KOPT-K1 (cell line): ENCODE results near the gene PPP2R1A.

Experiments used
- H3K27ac ChIP-seq: fragments of 200-600 bp; sonication (generic); 2 replicates; pipeline ENCODE4 v1.5.1; 2016; ENCODE audit warnings: antibody characterized with exemption, mild to moderate bottlenecking, low read depth, low read length; ENCODE audit not compliant: poor library complexity, severe bottlenecking
- H3K36me3 ChIP-seq: fragments of 200-600 bp; sonication (generic); 2 replicates; pipeline ENCODE4 v1.5.1; 2017; ENCODE audit warnings: antibody characterized with exemption, mild to moderate bottlenecking, low read length, moderate library complexity; ENCODE audit not compliant: insufficient read depth
- H3K9me3 ChIP-seq: fragments of 200-600 bp; sonication (generic); 2 replicates; pipeline ENCODE4 v1.5.1; 2017; ENCODE audit warnings: antibody characterized with exemption, low read length, mild to moderate bottlenecking; ENCODE audit not compliant: insufficient read depth, poor library complexity, severe bottlenecking

PPP2R1A gene

DNA sequence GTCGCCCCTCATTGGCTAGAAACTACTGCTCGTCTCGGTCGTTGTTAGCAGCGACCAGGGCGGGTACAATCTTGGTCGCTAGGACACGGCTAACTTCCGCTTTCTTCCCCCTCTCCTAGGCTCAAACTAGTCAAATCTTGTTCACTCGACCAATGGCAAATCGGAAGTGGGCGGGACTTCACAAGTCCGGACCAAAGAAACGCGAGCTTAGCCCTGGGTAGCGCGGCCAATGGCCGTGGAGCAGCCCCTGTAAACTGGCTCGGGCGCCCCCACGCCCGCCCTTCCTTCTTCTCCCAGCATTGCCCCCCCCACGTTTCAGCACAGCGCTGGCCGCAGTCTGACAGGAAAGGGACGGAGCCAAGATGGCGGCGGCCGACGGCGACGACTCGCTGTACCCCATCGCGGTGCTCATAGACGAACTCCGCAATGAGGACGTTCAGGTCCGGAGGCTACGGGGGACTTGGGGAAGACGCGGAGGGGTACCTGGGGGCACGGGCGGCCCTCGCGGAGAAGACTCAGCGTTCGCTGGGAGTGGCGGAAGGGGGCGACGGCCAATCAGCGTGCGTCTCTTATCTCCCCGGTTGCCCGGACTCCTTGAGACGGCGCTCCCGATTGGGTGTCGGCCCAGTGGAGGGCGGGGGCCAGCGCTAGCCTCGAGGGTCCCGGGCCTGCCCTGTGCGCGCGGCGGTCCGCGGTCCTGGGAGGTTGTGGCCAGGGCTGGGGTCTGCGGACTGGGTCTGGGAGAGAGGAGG lies at the start of gene PPP2R1A:
PPP2R1A (plus strand) TSS at position 318 of the 752 bp plus-strand sequence; CDS start at position 363, 45 bp downstream.
- no peaks in the 10 kb centered on the region for H3K9me3 ChIP-seq
- H3K27ac ChIP-seq = peak within 1 kb of the TSS; percentile 89
- H3K36me3 ChIP-seq = peaks cover 34% of the 10 kb centered on the region

DNA sequence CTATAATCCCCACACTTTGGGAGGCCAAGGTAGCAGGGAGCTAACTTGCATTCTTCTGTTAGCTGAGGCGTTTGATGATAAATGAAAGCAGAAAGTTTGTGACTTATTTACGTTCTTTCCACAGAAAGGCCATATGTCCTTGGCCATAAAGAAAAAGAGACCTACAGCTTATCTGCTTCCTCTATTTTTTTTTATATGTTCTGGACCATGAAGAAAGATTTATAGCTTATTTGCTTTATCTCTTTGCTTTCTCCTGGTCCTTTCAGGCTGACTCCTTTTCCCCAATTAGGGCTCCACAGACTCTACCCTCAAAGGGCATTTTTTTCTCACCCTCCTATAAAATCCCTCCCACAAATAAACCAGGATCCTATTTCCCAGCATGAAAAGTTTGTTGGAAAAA lies 48.6 kb upstream of the PPP2R1A start:
- peaks cover 29% of the 10 kb centered on the region for H3K9me3 ChIP-seq

DNA sequence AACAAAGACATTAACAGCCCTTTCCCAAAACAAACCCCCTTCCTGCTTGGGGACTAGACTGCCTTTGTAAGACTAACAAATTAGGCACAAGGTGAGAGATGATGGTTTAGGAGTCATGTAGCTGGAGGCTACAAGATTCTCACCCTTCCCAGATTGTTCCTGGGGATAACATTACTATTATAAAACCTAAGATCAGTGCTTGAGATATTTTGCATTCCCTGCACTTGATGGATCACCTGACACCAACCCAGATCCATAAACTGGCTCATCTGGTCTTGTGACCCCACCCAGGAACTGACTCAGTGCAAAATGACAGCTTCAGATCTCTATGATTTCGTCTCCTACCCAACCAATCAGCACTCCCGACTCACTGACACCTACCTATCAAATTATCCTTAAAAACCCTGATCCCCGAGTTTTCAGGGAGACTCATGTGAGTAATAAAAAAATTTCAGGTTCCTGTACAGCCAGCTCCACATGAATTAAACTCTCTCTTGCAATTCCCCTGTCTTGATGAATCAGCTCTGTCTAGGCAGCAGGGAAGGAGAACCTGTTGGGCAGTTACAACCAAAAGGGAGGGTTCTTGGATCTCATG lies 47.8 kb upstream of the PPP2R1A start:
- no peaks in the 10 kb centered on the region for H3K36me3 ChIP-seq
- no peak overlapping the region for H3K27ac ChIP-seq
- peaks cover 32% of the 10 kb centered on the region for H3K9me3 ChIP-seq

More for the DNA sequence above, 48.6 kb upstream of the PPP2R1A start:
- H3K36me3 ChIP-seq = peaks cover 6% of the 10 kb centered on the region; the same call in 1 of the 2 replicates
- no peak overlapping the region for H3K27ac ChIP-seq

DNA sequence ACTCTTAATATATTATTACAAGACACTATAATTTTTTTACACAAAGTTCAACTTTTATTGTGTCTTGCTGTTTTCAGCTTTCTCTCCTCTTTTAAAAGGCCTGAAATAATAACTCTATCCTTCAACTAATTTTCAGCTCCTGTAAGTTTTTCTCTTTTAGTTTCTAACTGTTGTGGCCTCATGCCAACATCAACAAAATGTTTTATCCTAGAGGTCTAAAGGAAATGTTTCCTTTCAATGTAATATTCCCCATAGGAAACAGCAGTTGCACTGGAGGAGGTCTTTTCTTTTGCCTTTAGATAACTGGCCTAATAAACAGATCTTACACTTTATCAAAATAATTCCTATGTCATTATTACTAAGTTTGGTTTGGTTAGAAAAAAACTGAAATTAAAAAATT lies 41.6 kb upstream of the PPP2R1A start:
- Histone ChIP-seq H3K36me3 (peaks cover 12% of the 10 kb centered on the region; the same call in 1 of the 2 replicates), H3K27ac (no peak overlapping the region), H3K9me3 (peaks cover 70% of the 10 kb centered on the region)

DNA sequence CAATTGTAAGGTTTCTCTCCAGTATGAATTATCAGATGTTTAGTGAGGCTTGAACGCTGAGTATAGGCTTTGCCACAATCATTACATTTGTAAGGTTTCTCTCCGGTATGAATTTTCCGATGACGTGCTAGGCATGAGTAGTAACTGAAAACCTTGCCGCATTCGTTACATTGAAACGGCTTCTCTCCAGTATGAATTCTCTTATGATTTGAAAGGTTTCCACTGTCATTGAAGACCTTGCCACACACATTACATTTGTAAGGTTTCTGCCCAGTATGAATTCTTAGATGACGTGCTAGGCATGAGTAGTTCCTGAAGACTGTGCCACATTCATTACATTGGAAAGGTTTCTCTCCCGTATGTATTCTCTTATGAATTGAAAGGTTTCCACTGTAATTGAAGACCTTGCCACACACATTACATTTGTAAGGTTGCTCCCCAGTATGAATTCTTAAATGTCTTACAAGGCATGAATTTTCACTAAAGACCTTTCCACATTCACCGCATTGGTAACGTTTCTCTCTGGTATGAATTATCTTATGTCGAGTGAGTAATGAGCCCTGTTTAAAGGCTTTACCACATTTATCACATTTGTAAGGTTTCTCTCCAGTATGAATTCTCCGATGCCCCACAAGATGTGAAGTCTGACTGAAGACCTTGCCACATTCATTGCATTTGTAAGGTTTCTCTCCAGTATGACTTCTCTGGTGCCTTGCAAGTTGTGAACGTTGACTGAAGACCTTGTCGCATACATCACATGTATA lies 34.1 kb upstream of the PPP2R1A start:
- Histone ChIP-seq H3K36me3 (peaks cover 80% of the 10 kb centered on the region), H3K27ac (no peak overlapping the region), H3K9me3 (peaks cover 99% of the 10 kb centered on the region)

DNA sequence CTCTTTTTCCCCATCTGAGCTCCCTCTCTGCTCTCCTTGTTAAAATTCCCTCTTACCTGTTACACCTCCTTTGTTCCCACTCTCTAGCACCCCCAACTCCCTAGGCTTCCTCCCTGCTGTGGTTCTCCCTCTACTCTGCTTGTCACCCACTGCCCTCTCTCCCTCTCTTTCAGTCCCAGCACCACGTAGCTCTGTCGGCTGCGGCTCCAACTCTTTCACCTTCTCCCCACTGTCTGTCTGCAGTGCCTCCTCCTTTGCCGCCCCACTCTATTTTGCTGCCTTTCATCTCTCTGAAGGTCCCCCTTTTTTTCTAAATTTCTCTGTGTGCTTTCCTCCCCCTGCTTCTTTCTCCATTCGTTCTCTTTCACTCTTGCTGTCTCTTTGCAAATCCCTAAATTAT lies 19.5 kb upstream of the PPP2R1A start:
- H3K9me3 ChIP-seq = peaks cover 11% of the 10 kb centered on the region
- peaks cover 42% of the 10 kb centered on the region for H3K36me3 ChIP-seq
- H3K27ac ChIP-seq = no peak overlapping the region

DNA sequence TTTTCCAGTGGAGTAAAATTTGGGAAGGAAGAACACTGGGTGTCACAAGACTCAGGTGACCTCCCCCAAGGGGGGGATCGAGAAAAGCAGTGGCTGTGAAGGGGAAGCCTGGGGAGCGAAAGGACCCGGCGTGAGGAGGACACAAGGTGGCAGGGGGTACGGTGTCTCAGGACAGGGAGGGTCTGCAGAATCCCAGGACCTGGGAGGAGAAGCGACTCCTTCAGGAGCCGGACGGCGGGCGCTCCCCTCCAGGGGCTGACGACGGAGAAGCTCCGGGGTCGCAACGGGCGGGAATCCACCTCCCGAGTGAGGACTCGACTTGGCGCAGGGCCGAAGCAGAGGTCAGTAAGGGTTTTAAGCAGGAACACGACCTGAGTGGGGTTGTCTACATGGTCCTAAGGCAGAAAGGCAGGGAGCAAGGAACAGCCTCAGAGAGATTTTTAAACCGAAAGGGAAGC lies 19.0 kb upstream of the PPP2R1A start:
- Histone ChIP-seq H3K27ac (peak overlapping the region; percentile 72), H3K9me3 (peaks cover 11% of the 10 kb centered on the region), H3K36me3 (peaks cover 38% of the 10 kb centered on the region)

DNA sequence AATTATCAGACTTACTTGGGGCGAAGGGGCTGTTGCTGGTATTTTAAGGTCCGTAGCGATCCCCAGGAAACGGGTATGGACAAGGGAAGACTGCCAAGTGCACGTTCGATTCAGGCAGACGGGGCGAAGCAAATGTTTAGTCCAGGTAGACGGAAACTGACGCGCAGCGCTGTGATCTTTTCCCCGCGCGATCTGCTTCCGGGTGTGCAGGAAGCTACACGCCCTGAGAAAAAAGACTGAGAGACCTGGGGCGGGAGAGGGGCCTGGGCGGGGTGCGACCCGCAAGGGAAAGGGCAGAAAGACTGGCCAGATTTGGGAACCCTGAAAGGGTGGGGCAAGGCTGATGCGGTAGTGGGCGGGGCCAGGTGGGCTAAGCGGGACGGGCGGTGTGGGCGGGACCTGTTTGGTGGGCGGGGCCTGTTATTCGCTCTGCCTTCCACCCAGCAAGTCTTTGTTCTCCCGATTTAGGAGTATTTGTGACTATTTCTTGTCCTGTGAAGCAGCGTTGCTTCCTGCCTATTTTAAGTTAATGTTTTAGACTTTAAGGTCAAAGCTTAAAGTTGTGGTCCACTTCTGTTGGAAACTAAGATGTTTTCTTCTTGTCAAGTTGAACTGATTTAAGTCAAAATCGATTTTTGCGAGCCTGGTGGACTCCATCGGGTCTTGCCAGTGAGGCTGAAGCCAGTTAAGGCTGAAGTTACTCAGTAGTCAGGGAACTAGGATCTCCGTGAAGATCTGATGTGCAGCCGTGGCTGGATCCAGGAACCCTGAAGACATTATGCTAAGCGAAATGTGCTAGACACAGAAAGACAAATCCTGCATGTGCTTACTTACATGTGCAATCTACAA lies 18.3 kb upstream of the PPP2R1A start, which contains the start of gene ZNF836:
ZNF836 (minus strand) TSS at position 301 of the 849 bp plus-strand sequence. CDS start 3,549 bp downstream, outside the sequence.
- peaks cover 10% of the 10 kb centered on the region for H3K9me3 ChIP-seq
- H3K27ac ChIP-seq = peak within 1 kb of the TSS; percentile 72

DNA sequence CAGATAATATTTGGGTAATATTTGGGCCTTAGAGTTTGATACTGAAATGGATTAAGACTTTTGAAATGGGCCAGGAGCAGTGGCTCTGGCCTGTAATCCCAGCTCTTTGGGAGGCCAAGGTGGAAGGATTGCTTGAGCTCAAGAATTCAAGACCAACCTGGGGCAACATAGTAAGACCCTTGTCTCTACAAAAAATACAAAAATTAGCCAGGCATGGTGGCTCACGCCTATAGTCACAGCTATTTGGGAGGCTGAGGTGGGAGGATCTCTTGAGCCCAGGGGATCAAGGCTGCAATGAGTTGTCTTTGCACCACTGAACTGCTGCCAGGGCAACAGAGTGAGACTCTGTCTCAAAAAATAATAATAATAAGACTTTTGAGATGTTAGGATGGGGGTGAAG lies 17.5 kb upstream of the PPP2R1A start:
- H3K9me3 ChIP-seq = peaks cover 4% of the 10 kb centered on the region
- peaks cover 24% of the 10 kb centered on the region for H3K36me3 ChIP-seq
- H3K27ac ChIP-seq = peak overlapping the region; percentile 72

More for the DNA sequence above, 18.3 kb upstream of the PPP2R1A start, which contains the start of gene ZNF836:
- peaks cover 32% of the 10 kb centered on the region for H3K36me3 ChIP-seq

DNA sequence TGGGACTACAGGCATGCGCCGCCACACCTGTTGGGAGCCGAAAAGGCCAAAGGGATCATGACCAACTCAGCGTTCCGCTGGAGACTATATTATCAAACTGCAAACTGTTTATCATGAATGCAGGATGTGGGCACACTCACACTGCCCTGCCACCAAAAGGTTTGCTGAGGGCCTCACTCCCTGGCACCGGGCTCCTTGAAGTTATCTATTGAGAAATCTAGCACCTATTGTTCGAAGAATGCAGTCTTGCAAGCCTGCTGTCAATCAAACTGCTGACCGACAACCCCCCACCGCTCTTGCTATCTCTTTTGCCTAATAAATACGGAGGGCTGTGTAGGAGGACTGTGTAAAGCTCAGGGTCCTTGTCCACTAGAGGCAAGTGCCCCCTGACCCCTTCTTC lies 13.3 kb upstream of the PPP2R1A start:
- Histone ChIP-seq H3K9me3 (no peaks in the 10 kb centered on the region), H3K36me3 (no peaks in the 10 kb centered on the region), H3K27ac (no peak overlapping the region)

DNA sequence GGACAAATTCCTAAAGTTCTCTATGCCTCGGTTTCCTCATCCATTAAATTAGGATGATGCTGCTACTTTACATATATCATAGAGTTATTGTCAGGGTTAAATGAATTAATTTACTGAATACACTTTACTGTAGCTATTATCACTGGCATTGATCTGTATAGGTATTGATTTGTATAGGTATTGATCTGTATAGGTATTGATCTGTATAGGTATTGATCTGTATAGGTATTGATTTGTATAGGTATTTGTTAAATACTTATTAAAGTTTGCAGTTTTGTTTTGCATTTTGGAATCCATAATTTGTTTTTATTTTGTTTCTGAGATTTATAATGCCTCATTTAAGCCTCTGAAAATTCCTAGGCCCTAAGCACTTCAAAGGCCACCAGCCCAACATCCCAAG lies 2.4 kb upstream of the PPP2R1A start:
- H3K9me3 ChIP-seq = no peaks in the 10 kb centered on the region
- H3K27ac ChIP-seq = no peak overlapping the region
- peaks cover 8% of the 10 kb centered on the region for H3K36me3 ChIP-seq

DNA sequence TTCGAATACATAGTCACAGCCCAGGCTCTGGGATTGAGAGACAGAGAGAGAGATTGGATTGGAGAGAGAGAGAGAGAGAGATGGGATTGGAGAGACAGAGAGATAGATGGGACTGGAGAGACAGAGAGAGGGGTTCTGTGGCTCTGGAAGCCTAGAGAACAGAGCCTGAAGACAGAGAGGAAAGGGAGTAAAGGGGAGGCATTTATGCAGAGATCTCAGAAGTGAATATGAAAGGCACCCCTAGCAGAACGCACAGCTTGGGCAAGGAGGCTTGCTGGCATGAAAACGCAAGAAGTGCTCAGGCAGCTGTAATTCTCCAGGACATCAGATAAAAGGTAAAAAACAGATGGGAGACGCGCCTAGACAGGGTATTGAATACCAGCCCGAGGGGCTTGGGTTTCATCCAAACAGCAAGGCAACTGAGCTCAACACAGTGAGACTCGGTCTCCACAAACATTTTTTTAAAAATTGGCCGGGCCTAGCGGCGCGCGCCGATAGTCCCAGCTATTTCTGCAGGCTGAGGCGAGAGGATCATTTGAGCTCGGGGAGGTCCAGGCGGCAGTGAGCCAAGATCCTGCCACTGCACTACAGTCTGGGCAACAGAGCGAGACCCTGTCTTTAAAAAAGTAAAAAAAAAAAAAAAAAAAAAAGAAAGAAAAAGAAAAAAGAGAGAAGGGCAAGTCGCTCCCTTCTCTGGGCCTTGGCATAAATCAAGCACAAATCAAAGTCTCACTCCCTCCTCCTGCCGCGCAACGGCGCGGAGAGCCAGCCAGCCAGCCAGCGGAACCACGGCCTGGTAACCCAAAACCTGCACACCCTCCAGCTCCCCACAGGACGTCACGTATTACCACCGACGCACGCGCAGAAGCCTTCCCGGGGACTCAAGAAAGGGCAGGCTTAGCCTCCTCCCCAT lies 774 bp upstream of the PPP2R1A start:
- Histone ChIP-seq H3K27ac (peak overlapping the region; percentile 47), H3K9me3 (no peaks in the 10 kb centered on the region), H3K36me3 (peaks cover 25% of the 10 kb centered on the region)

DNA sequence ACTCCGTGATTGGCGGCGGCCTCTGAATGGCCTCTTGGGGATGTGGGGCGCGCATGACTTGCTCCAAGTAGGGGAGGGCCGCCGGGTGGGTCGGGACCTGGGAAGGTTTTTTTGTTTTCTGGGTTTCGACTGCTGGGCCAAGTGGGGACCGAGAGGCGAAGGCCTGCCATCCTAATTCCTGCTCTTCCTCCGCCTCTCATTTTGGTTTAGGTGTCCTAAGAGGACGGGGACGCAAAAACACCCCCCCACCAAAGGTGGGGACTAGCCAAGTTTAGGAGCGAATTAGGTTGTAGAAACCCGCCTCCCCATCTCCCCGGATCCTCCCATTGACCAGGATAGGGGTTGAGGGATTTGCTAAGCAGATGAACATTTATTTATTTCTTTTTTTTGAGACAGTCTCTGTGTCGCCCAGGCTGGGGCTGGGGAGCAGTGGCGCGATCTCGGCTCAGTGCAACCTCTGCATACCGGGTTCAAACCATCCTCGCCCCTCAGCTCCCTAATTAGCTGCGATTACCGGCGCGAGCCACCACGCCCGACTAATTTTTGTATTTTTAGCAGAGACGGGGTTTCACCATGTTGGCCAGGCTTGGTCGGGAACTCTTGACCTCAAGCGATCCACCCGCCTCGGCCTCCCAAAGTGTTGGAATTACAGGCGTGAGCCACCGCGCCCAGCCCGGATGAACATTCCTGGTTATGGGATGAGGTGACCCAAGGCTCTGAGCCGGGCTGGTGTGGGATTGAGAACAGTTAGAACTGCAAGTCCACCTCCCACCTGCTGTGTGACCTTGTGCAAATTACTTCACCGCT lies 838 bp downstream of the PPP2R1A start:
- Histone ChIP-seq H3K36me3 (peaks cover 41% of the 10 kb centered on the region), H3K27ac (peak overlapping the region; percentile 89), H3K9me3 (no peaks in the 10 kb centered on the region)
